KOPT-K1 (cell line): ENCODE data around the gene LPGAT1.

ENCODE experiments used
- H3K27ac ChIP-seq: fragments of 200-600 bp; sonication (generic); 2 replicates; pipeline ENCODE4 v1.5.1; 2016; ENCODE audit warnings: antibody characterized with exemption, mild to moderate bottlenecking, low read depth, low read length; ENCODE audit not compliant: poor library complexity, severe bottlenecking
- H3K36me3 ChIP-seq: fragments of 200-600 bp; sonication (generic); 2 replicates; pipeline ENCODE4 v1.5.1; 2017; ENCODE audit warnings: antibody characterized with exemption, mild to moderate bottlenecking, low read length, moderate library complexity; ENCODE audit not compliant: insufficient read depth
- H3K9me3 ChIP-seq: fragments of 200-600 bp; sonication (generic); 2 replicates; pipeline ENCODE4 v1.5.1; 2017; ENCODE audit warnings: antibody characterized with exemption, low read length, mild to moderate bottlenecking; ENCODE audit not compliant: insufficient read depth, poor library complexity, severe bottlenecking

Gene LPGAT1

GRCh38 chr1:211738096-211738690 is 92.4 kb downstream of the LPGAT1 start:
- Histone ChIP-seq H3K9me3 (no peaks in the 10 kb centered on the region), H3K36me3 (no peaks in the 10 kb centered on the region), H3K27ac (peak overlapping the region; percentile 74)

GRCh38 chr1:211737115-211738035 is 93.2 kb downstream of the LPGAT1 start:
- no peaks in the 10 kb centered on the region for H3K9me3 ChIP-seq
- peak overlapping the region; percentile 74 for H3K27ac ChIP-seq
- H3K36me3 ChIP-seq = no peaks in the 10 kb centered on the region

- no peak overlapping the region for H3K27ac ChIP-seq
- no peaks in the 10 kb centered on the region for H3K9me3 ChIP-seq
- H3K36me3 ChIP-seq = no peaks in the 10 kb centered on the region
These were observed 94.1 kb downstream of the LPGAT1 start for GRCh38 chr1:211736351-211736915.

- Histone ChIP-seq H3K27ac (no peak overlapping the region), H3K9me3 (no peaks in the 10 kb centered on the region), H3K36me3 (no peaks in the 10 kb centered on the region)
These were observed 95.1 kb downstream of the LPGAT1 start for GRCh38 chr1:211735208-211736170.

GRCh38 chr1:211734791-211735190 is 95.8 kb downstream of the LPGAT1 start:
- Histone ChIP-seq H3K36me3 (no peaks in the 10 kb centered on the region), H3K9me3 (no peaks in the 10 kb centered on the region), H3K27ac (no peak overlapping the region)

GRCh38 chr1:211734359-211734758 is 96.2 kb downstream of the LPGAT1 start:
- no peak overlapping the region for H3K27ac ChIP-seq
- no peaks in the 10 kb centered on the region for H3K36me3 ChIP-seq
- no peaks in the 10 kb centered on the region for H3K9me3 ChIP-seq

- Histone ChIP-seq H3K36me3 (no peaks in the 10 kb centered on the region), H3K27ac (no peak overlapping the region), H3K9me3 (no peaks in the 10 kb centered on the region)
These were observed 98.1 kb downstream of the LPGAT1 start for GRCh38 chr1:211732293-211732980.

- Histone ChIP-seq H3K36me3 (no peaks in the 10 kb centered on the region), H3K9me3 (no peaks in the 10 kb centered on the region), H3K27ac (no peak overlapping the region)
These were observed 98.9 kb downstream of the LPGAT1 start for GRCh38 chr1:211731456-211732292.

- Histone ChIP-seq H3K9me3 (no peaks in the 10 kb centered on the region), H3K27ac (no peak overlapping the region), H3K36me3 (no peaks in the 10 kb centered on the region)
These were observed 100.2 kb downstream of the LPGAT1 start for GRCh38 chr1:211730347-211730746.

- Histone ChIP-seq H3K27ac (no peak overlapping the region), H3K9me3 (no peaks in the 10 kb centered on the region), H3K36me3 (no peaks in the 10 kb centered on the region)
These were observed 101.3 kb downstream of the LPGAT1 start for GRCh38 chr1:211729238-211729637.

GRCh38 chr1:211726467-211726995 is 104.0 kb downstream of the LPGAT1 start:
- H3K9me3 ChIP-seq = no peaks in the 10 kb centered on the region
- no peak overlapping the region for H3K27ac ChIP-seq
- H3K36me3 ChIP-seq = no peaks in the 10 kb centered on the region

GRCh38 chr1:211724687-211725196 is 105.8 kb downstream of the LPGAT1 start:
- no peaks in the 10 kb centered on the region for H3K36me3 ChIP-seq
- no peak overlapping the region for H3K27ac ChIP-seq
- H3K9me3 ChIP-seq = no peaks in the 10 kb centered on the region

- H3K9me3 ChIP-seq = no peaks in the 10 kb centered on the region
- H3K36me3 ChIP-seq = no peaks in the 10 kb centered on the region
- no peak overlapping the region for H3K27ac ChIP-seq
These were observed 107.3 kb downstream of the LPGAT1 start for GRCh38 chr1:211723273-211723672.
